ENCODE results near the gene KRT75. TPM values are rescaled to one million over a fixed set of nuclear protein-coding genes. Genes with fewer than 3 reads are reported as not detected.

Gene KRT75
- total RNA-seq, 1 experiment from 2014 or later: not detected

DNA sequence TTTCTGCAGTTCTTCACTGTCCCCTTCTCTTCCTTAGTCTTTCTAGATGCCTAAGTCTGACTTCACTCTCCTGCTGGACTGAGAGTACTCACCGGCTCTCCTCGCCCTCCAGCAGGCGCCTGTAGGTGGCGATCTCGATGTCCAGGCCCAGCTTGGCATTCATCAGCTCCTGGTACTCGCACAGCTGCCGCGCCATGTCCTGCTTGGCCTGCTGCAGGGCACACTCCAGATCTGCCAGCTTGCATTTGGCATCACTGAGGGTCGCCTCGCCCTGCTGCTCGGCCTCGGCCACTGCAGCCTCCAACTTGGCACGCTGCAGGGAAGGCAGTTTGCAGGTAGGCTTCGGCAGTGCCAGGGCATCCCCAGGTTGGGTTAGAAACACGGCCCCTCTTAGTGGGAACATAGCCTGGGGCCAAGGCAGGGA, 53.9 kb downstream of the KRT75 start:
- H3K4me2 ChIP-seq (ENCODE audit: low read depth, low read length, poor library complexity, severe bottlenecking): no peak overlapping the region
- peak; percentile 63 for DNase-seq
- no peak overlapping the region for H2AFZ ChIP-seq (ENCODE audit: low read length)
- no peaks in the 10 kb centered on the region for H3K27me3 ChIP-seq (ENCODE audit: low read length)
- H4K20me1 ChIP-seq (ENCODE audit: insufficient read depth, low read depth, low read length): no peaks in the 10 kb centered on the region
- H3K4me3 ChIP-seq (ENCODE audit: low read length): no peak overlapping the region
- no peak overlapping the region for H3K9ac ChIP-seq (ENCODE audit: low read length)
- H3K27ac ChIP-seq (ENCODE audit: low read length): no peak overlapping the region
- no peaks in the 10 kb centered on the region for H3K9me2 ChIP-seq (replicated peaks; ENCODE audit: insufficient read depth, low read length)
- H3K9me3 ChIP-seq (ENCODE audit: low read length): no peaks in the 10 kb centered on the region
- H3K36me3 ChIP-seq (ENCODE audit: insufficient read depth, low read length): no peaks in the 10 kb centered on the region
- H3K79me2 ChIP-seq (ENCODE audit: low read length): no peaks in the 10 kb centered on the region
- H3K4me1 ChIP-seq (ENCODE audit: low read length): no peaks in the 10 kb centered on the region

- no peak overlapping the region for H3K4me2 ChIP-seq (ENCODE audit: low read depth, low read length, poor library complexity, severe bottlenecking)
- DNase-seq: no peak
These were observed 54.6 kb downstream of the KRT75 start for GRCh38 chr12:52379536-52379935.

DNA sequence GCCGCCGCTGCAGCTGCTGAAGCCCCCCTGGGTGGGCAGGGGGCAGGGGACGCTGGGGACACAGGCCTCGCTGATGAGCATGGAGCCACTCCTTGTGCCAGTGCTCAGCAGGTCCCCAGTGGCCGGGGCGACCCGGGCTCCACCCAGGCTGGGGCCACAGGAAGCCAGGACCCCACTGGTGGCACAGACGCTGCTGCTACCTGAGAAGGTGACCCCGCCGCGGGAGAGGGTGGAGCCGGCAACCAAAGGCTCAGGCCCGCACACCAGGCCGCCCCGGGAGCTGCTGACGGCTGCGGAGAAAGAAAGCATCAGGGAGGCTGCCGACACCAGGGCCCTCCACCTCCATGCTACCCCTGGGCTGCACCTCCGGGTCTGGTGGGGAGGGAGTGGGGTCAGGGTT, 56.1 kb downstream of the KRT75 start:
- Histone ChIP-seq H2AFZ (ENCODE audit: low read length) (no peak overlapping the region), H3K9ac (ENCODE audit: low read length) (no peak overlapping the region), H3K9me3 (ENCODE audit: low read length) (no peaks in the 10 kb centered on the region; the same call in 1 of the 2 replicates), H3K4me1 (ENCODE audit: low read length) (no peaks in the 10 kb centered on the region), H3K36me3 (ENCODE audit: insufficient read depth, low read length) (no peaks in the 10 kb centered on the region), H3K27me3 (ENCODE audit: low read length) (no peaks in the 10 kb centered on the region), H3K79me2 (ENCODE audit: low read length) (no peaks in the 10 kb centered on the region), H3K4me3 (ENCODE audit: low read length) (no peak overlapping the region), H3K27ac (ENCODE audit: low read length) (no peak overlapping the region), H3K4me2 (ENCODE audit: low read depth, low read length, poor library complexity, severe bottlenecking) (no peak overlapping the region), H4K20me1 (ENCODE audit: insufficient read depth, low read depth, low read length) (no peaks in the 10 kb centered on the region), H3K9me2 (replicated peaks; ENCODE audit: insufficient read depth, low read length) (no peaks in the 10 kb centered on the region)
- DNase-seq: no peak

More at GRCh38 chr12:52379536-52379935, 54.6 kb downstream of the KRT75 start:
- Histone ChIP-seq H3K4me1 (ENCODE audit: low read length) (no peaks in the 10 kb centered on the region), H3K27me3 (ENCODE audit: low read length) (no peaks in the 10 kb centered on the region), H2AFZ (ENCODE audit: low read length) (no peak overlapping the region), H3K36me3 (ENCODE audit: insufficient read depth, low read length) (no peaks in the 10 kb centered on the region), H3K27ac (ENCODE audit: low read length) (no peak overlapping the region), H3K9ac (ENCODE audit: low read length) (no peak overlapping the region), H3K79me2 (ENCODE audit: low read length) (no peaks in the 10 kb centered on the region), H3K9me3 (ENCODE audit: low read length) (no peaks in the 10 kb centered on the region), H3K9me2 (replicated peaks; ENCODE audit: insufficient read depth, low read length) (no peaks in the 10 kb centered on the region), H3K4me3 (ENCODE audit: low read length) (no peak overlapping the region), H4K20me1 (ENCODE audit: insufficient read depth, low read depth, low read length) (no peaks in the 10 kb centered on the region)

DNA sequence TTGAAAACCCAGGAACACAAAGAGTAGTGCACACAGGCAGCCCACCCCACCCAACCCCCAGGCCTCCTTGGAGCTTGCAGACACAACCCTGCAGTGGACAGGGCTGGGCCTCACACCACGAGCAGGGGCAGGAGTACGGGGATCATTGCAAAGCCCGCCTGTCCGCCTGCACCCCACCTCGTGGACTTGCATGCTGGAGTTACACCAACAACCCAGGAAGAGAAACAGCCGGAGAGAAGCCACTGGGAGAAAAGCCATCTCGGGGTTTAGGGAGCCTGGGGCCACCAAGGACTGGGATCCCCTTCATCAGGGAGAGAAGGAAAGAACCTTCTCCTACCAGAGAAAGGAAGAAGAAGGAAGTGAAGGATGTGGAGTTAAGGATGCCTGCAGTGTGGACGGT, 56.9 kb downstream of the KRT75 start:
- H3K9me3 ChIP-seq (ENCODE audit: low read length): no peaks in the 10 kb centered on the region; the same call in 1 of the 2 replicates
- no peak overlapping the region for H2AFZ ChIP-seq (ENCODE audit: low read length)
- H3K4me2 ChIP-seq (ENCODE audit: low read depth, low read length, poor library complexity, severe bottlenecking): no peak overlapping the region
- no peak for DNase-seq
- H3K36me3 ChIP-seq (ENCODE audit: insufficient read depth, low read length): no peaks in the 10 kb centered on the region
- no peak overlapping the region for H3K4me3 ChIP-seq (ENCODE audit: low read length)
- H3K9ac ChIP-seq (ENCODE audit: low read length): no peak overlapping the region
- no peaks in the 10 kb centered on the region for H4K20me1 ChIP-seq (ENCODE audit: insufficient read depth, low read depth, low read length)
- H3K27ac ChIP-seq (ENCODE audit: low read length): no peak overlapping the region
- H3K4me1 ChIP-seq (ENCODE audit: low read length): no peaks in the 10 kb centered on the region
- H3K79me2 ChIP-seq (ENCODE audit: low read length): no peaks in the 10 kb centered on the region
- H3K27me3 ChIP-seq (ENCODE audit: low read length): no peaks in the 10 kb centered on the region
- H3K9me2 ChIP-seq (replicated peaks; ENCODE audit: insufficient read depth, low read length): no peaks in the 10 kb centered on the region

Other genes with a start within 250 kb of the KRT75 start
- not detected in 2 replicates for gene KRT80, start 242.4 kb downstream of the KRT75 start, total RNA-seq (2014; rRNA removed; shearing (Covaris generic); ENCODE audit: low replicate concordance)
- not detected in 2 replicates for gene KRT7, start 201.1 kb downstream of the KRT75 start, total RNA-seq (2014; rRNA removed; shearing (Covaris generic); ENCODE audit: low replicate concordance)
- not detected in 2 replicates for gene KRT86, start 159.7 kb downstream of the KRT75 start, total RNA-seq (2014; rRNA removed; shearing (Covaris generic); ENCODE audit: low replicate concordance)
- gene KRT81, start 142.8 kb downstream of the KRT75 start, total RNA-seq (2014; rRNA removed; shearing (Covaris generic); ENCODE audit: low replicate concordance): not detected in 2 replicates
- not detected in 2 replicates for gene KRT83, start 113.0 kb downstream of the KRT75 start, total RNA-seq (2014; rRNA removed; shearing (Covaris generic); ENCODE audit: low replicate concordance)
- not detected in 2 replicates for gene KRT85, start 66.9 kb downstream of the KRT75 start, total RNA-seq (2014; rRNA removed; shearing (Covaris generic); ENCODE audit: low replicate concordance)
- not detected in 2 replicates for gene KRT84, start 48.7 kb downstream of the KRT75 start, total RNA-seq (2014; rRNA removed; shearing (Covaris generic); ENCODE audit: low replicate concordance)
- not detected in 2 replicates for gene KRT82, start 28.0 kb downstream of the KRT75 start, total RNA-seq (2014; rRNA removed; shearing (Covaris generic); ENCODE audit: low replicate concordance)
- gene KRT6B, start 17.8 kb upstream of the KRT75 start, total RNA-seq (2014; rRNA removed; shearing (Covaris generic); ENCODE audit: low replicate concordance): not detected in 2 replicates
- not detected in 2 replicates for gene KRT6C, start 39.4 kb upstream of the KRT75 start, total RNA-seq (2014; rRNA removed; shearing (Covaris generic); ENCODE audit: low replicate concordance)
- not detected in 2 replicates for gene KRT6A, start 58.9 kb upstream of the KRT75 start, total RNA-seq (2014; rRNA removed; shearing (Covaris generic); ENCODE audit: low replicate concordance)
- gene KRT5, start 86.0 kb upstream of the KRT75 start, total RNA-seq (2014; rRNA removed; shearing (Covaris generic); ENCODE audit: low replicate concordance): not detected in 2 replicates
- not detected in 2 replicates for gene KRT71, start 118.8 kb upstream of the KRT75 start, total RNA-seq (2014; rRNA removed; shearing (Covaris generic); ENCODE audit: low replicate concordance)
- gene KRT74, start 139.5 kb upstream of the KRT75 start, total RNA-seq (2014; rRNA removed; shearing (Covaris generic); ENCODE audit: low replicate concordance): not detected in 2 replicates
- gene KRT72, start 167.1 kb upstream of the KRT75 start, total RNA-seq (2014; rRNA removed; shearing (Covaris generic); ENCODE audit: low replicate concordance): not detected in 2 replicates
- gene KRT73, start 184.2 kb upstream of the KRT75 start, total RNA-seq (2014; rRNA removed; shearing (Covaris generic); ENCODE audit: low replicate concordance): not detected in 2 replicates
- gene KRT2, start 217.8 kb upstream of the KRT75 start, total RNA-seq (2014; rRNA removed; shearing (Covaris generic); ENCODE audit: low replicate concordance): not detected in 2 replicates
- not detected in 2 replicates for gene KRT1, start 246.0 kb upstream of the KRT75 start, total RNA-seq (2014; rRNA removed; shearing (Covaris generic); ENCODE audit: low replicate concordance)